Endodermal cell (in vitro differentiated cells): ENCODE measurements around the gene CCDC91. TPM values are rescaled to one million over a fixed set of nuclear protein-coding genes. Genes with fewer than 3 reads are reported as not detected.

Experiments
- DNase-seq: peaks from one replicate; pipeline ENCODE4 v3.0.0-alpha.2; 2017
- H3K27ac ChIP-seq: 2 replicates; pipeline ENCODE4 v1.5.1; 2013; ENCODE audit warnings: mild to moderate bottlenecking, low read depth, low read length, moderate library complexity
- H3K27me3 ChIP-seq: 2 replicates; pipeline ENCODE4 v1.6.1; 2013; ENCODE audit warnings: mild to moderate bottlenecking, low read length, moderate library complexity; ENCODE audit not compliant: insufficient read depth, control insufficient read depth, poor library complexity, severe bottlenecking
- H3K36me3 ChIP-seq: 2 replicates; pipeline ENCODE4 v1.7.0; 2013; ENCODE audit warnings: mild to moderate bottlenecking, low read length, moderate library complexity; ENCODE audit not compliant: control insufficient read depth, insufficient read depth
- H3K4me1 ChIP-seq: one replicate; pipeline ENCODE4 v1.7.0; 2013; ENCODE audit warnings: low read length; ENCODE audit not compliant: control insufficient read depth, insufficient read depth
- H3K4me3 ChIP-seq: 2 replicates; pipeline ENCODE4 v1.5.1; 2013; ENCODE audit warnings: mild to moderate bottlenecking, low read length, moderate library complexity
- H3K9ac ChIP-seq: 2 replicates; pipeline ENCODE4 v1.6.1; 2013; ENCODE audit warnings: mild to moderate bottlenecking, low read length, moderate library complexity; ENCODE audit not compliant: poor library complexity, severe bottlenecking; ENCODE audit errors: extremely low read depth
- H3K9me3 ChIP-seq: 2 replicates; pipeline ENCODE4 v1.6.1; 2013; ENCODE audit warnings: mild to moderate bottlenecking, low read length, moderate library complexity; ENCODE audit not compliant: control insufficient read depth
- H3K27ac Mint-ChIP-seq: 2 replicates; pipeline ENCODE4 v1.8.0; 2020; ENCODE audit warnings: mixed read lengths
- H3K27me3 Mint-ChIP-seq: 2 replicates; pipeline ENCODE4 v1.8.0; 2021; ENCODE audit warnings: mild to moderate bottlenecking, mixed read lengths; ENCODE audit not compliant: insufficient read depth
- H3K36me3 Mint-ChIP-seq: 2 replicates; pipeline ENCODE4 v1.8.0; 2020; ENCODE audit warnings: low read depth, mixed read lengths
- H3K4me1 Mint-ChIP-seq: 2 replicates; pipeline ENCODE4 v1.8.0; 2020; ENCODE audit warnings: mixed read lengths
- H3K4me3 Mint-ChIP-seq: 2 replicates; pipeline ENCODE4 v1.8.0; 2020; ENCODE audit warnings: mild to moderate bottlenecking, moderate library complexity, mixed read lengths
- H3K9me3 Mint-ChIP-seq: 2 replicates; pipeline ENCODE4 v1.8.0; 2020; ENCODE audit warnings: mild to moderate bottlenecking, mixed read lengths
- CTCF ChIP-seq: fragments of 200-600 bp; sonication (generic); conservative IDR thresholded peaks from 2 replicates; pipeline ENCODE4 v1.5.0; 2021; ENCODE audit warnings: antibody characterized with exemption, mild to moderate bottlenecking
- WGBS, 2 experiments: methylation state at CpG; one replicate each; pipeline versions ENCODE4 v1.1.5 to v1.1.7; 2013; ENCODE audit warnings: missing lambda C conversion rate in 2 of 2, mixed read lengths in 1 of 2; ENCODE audit not compliant: insufficient coverage in 1 of 2, insufficient read length in 1 of 2; 5-methylcytosine and 5-hydroxymethylcytosine counted together
- total RNA-seq, 2 donors: library from RNA; stranded (reverse); fragmentation: NEBNext Ultra II Directional in 1 of 2; extraction: Animal tissue kit (Norgen Biotek cat#: 25700) in 1 of 2; gene quantifications; 2 replicates in 1 of 2; 3 replicates in 1 of 2; pipeline ENCODE4 v1.2.1, GENCODE V29; 2021

The CCDC91 gene
- total RNA-seq, 2 donors from 2014 or later: 25.3 to 45.7 TPM

DNA sequence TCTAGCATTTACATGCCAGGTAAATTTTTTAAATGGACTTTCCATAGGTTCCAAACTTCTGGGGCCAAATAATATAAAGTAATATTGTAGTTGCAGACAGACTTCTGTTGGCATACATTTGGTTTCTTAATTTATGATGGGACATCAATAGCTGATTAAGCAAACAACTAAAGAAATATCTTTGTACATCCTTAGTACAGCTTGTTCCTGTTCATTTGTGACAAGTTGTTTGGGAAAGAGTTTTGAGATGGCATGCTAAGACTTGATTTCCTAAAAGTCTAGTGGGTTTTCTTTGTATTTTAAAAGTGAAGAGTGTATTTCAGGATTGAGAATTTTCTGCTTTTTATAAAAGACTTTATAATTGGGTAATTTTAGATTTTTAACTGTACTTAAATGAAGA, 41.0 kb downstream of the CCDC91 start:
- H3K27me3 Mint-ChIP-seq: no peaks in the 10 kb centered on the region
- Histone ChIP-seq H3K9ac (no peak overlapping the region), H3K4me3 (no peak overlapping the region), H3K36me3 (no peaks in the 10 kb centered on the region), H3K4me1 (no peaks in the 10 kb centered on the region), H3K27ac (no peak overlapping the region), H3K27me3 (no peaks in the 10 kb centered on the region), H3K9me3 (no peaks in the 10 kb centered on the region)
- H3K9me3 Mint-ChIP-seq: peaks cover under 1% of the 10 kb centered on the region
- no peak for TF ChIP-seq CTCF
- DNase-seq: no peak
- no peak overlapping the region for H3K27ac Mint-ChIP-seq
- peaks cover 3% of the 10 kb centered on the region for H3K4me1 Mint-ChIP-seq
- peaks cover 11% of the 10 kb centered on the region for H3K36me3 Mint-ChIP-seq
- no peak overlapping the region for H3K4me3 Mint-ChIP-seq

GRCh38 chr12:28232211-28232928, 42.1 kb downstream of the CCDC91 start:
- Histone ChIP-seq H3K27me3 (no peaks in the 10 kb centered on the region), H3K4me3 (no peak overlapping the region), H3K9ac (no peak overlapping the region), H3K27ac (no peak overlapping the region), H3K9me3 (peaks cover 4% of the 10 kb centered on the region), H3K36me3 (no peaks in the 10 kb centered on the region), H3K4me1 (no peaks in the 10 kb centered on the region)
- no peak for DNase-seq
- TF ChIP-seq CTCF: no peak
- no peak overlapping the region for H3K4me3 Mint-ChIP-seq
- H3K9me3 Mint-ChIP-seq: peaks cover 2% of the 10 kb centered on the region
- 92% methylated on average over 2 of the region's 2 CpGs; no CpG with 5 or more reads in 1 of the 2 experiments for WGBS, 2 experiments
- H3K27me3 Mint-ChIP-seq: no peaks in the 10 kb centered on the region
- peaks cover 4% of the 10 kb centered on the region for H3K36me3 Mint-ChIP-seq
- H3K27ac Mint-ChIP-seq: no peak overlapping the region
- H3K4me1 Mint-ChIP-seq: no peaks in the 10 kb centered on the region

- H3K4me3 ChIP-seq: no peak overlapping the region
- no peak for TF ChIP-seq CTCF
- H3K27ac Mint-ChIP-seq: no peak overlapping the region
Observed at GRCh38 chr12:28234444-28234843, 44.2 kb downstream of the CCDC91 start.

More at GRCh38 chr12:28234444-28234843, 44.2 kb downstream of the CCDC91 start:
- no peak overlapping the region for H3K4me3 Mint-ChIP-seq
- Histone ChIP-seq H3K27ac (no peak overlapping the region), H3K9me3 (peaks cover 10% of the 10 kb centered on the region), H3K36me3 (no peaks in the 10 kb centered on the region), H3K9ac (no peak overlapping the region), H3K4me1 (no peaks in the 10 kb centered on the region), H3K27me3 (no peaks in the 10 kb centered on the region)
- no peaks in the 10 kb centered on the region for H3K27me3 Mint-ChIP-seq
- H3K4me1 Mint-ChIP-seq: no peaks in the 10 kb centered on the region
- peaks cover 3% of the 10 kb centered on the region for H3K9me3 Mint-ChIP-seq
- DNase-seq: no peak
- peaks cover 6% of the 10 kb centered on the region for H3K36me3 Mint-ChIP-seq
